Nephron progenitor cell (in vitro differentiated cells): ENCODE results near the gene HPGD.

Experiments
- DNase-seq: peaks from one replicate; pipeline ENCODE4 v3.0.0; 2021
- H3K27ac Mint-ChIP-seq: 2 replicates; pipeline ENCODE4 v1.8.0; 2021; ENCODE audit warnings: mild to moderate bottlenecking, moderate library complexity, mixed read lengths
- H3K27me3 Mint-ChIP-seq: 2 replicates; pipeline ENCODE4 v1.8.0; 2021; ENCODE audit warnings: mild to moderate bottlenecking, low read depth, mixed read lengths; ENCODE audit not compliant: poor library complexity
- H3K36me3 Mint-ChIP-seq: 2 replicates; pipeline ENCODE4 v1.8.0; 2021; ENCODE audit warnings: low read depth, mixed read lengths
- H3K4me1 Mint-ChIP-seq: 2 replicates; pipeline ENCODE4 v1.8.0; 2021; ENCODE audit warnings: mixed read lengths
- H3K4me3 Mint-ChIP-seq: 2 replicates; pipeline ENCODE4 v1.8.0; 2021; ENCODE audit warnings: mild to moderate bottlenecking, moderate library complexity, mixed read lengths
- H3K9me3 Mint-ChIP-seq: 2 replicates; pipeline ENCODE4 v1.8.0; 2021; ENCODE audit warnings: mild to moderate bottlenecking, moderate library complexity, mixed read lengths
- TF ChIP-seq, protein P1 (sequence below): fragments of 200-600 bp; sonication (generic); IDR thresholded peaks from 2 replicates; pipeline ENCODE4 v1.5.0; 2021; ENCODE audit warnings: antibody characterized with exemption

The HPGD gene

GRCh38 chr4:174555789-174556630 is 33.7 kb upstream of the HPGD start:
- no peaks in the 10 kb centered on the region for H3K27me3 Mint-ChIP-seq
- H3K4me1 Mint-ChIP-seq: no peaks in the 10 kb centered on the region

DNA sequence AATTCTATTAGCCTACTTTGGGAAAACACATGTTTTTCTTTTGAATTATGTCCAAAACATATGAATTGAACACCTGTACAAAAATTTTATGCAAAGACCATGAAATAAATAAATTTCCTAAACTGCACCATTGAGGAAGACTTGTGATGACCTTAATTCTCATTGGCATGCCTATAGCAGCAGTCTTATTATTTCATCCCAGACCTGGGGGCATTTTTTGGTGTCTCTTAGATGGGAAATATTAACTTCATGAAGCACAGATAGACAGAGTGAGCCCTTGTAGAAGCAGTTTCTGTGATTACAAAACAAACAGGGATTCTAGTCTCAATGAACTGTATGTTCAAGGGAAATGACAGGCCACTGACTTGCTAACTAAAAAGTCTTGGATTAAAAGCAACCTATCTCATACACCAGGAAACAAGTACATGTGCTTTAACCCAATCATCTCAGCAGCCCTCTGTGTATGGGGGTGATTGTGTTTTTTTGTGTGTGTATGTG is 32.0 kb upstream of the HPGD start:
- Mint-ChIP-seq H3K27ac (no peak overlapping the region), H3K27me3 (no peaks in the 10 kb centered on the region), H3K36me3 (no peaks in the 10 kb centered on the region), H3K9me3 (peaks cover 10% of the 10 kb centered on the region), H3K4me1 (no peaks in the 10 kb centered on the region), H3K4me3 (no peak overlapping the region)
- no peak for DNase-seq
- TF ChIP-seq, protein P1, sequence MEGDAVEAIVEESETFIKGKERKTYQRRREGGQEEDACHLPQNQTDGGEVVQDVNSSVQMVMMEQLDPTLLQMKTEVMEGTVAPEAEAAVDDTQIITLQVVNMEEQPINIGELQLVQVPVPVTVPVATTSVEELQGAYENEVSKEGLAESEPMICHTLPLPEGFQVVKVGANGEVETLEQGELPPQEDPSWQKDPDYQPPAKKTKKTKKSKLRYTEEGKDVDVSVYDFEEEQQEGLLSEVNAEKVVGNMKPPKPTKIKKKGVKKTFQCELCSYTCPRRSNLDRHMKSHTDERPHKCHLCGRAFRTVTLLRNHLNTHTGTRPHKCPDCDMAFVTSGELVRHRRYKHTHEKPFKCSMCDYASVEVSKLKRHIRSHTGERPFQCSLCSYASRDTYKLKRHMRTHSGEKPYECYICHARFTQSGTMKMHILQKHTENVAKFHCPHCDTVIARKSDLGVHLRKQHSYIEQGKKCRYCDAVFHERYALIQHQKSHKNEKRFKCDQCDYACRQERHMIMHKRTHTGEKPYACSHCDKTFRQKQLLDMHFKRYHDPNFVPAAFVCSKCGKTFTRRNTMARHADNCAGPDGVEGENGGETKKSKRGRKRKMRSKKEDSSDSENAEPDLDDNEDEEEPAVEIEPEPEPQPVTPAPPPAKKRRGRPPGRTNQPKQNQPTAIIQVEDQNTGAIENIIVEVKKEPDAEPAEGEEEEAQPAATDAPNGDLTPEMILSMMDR: no peak

More at GRCh38 chr4:174555789-174556630, 33.7 kb upstream of the HPGD start:
- Mint-ChIP-seq H3K36me3 (no peaks in the 10 kb centered on the region), H3K9me3 (peaks cover 9% of the 10 kb centered on the region), H3K4me3 (no peak overlapping the region), H3K27ac (no peak overlapping the region)
- TF ChIP-seq, protein P1: no peak
- no peak for DNase-seq

DNA sequence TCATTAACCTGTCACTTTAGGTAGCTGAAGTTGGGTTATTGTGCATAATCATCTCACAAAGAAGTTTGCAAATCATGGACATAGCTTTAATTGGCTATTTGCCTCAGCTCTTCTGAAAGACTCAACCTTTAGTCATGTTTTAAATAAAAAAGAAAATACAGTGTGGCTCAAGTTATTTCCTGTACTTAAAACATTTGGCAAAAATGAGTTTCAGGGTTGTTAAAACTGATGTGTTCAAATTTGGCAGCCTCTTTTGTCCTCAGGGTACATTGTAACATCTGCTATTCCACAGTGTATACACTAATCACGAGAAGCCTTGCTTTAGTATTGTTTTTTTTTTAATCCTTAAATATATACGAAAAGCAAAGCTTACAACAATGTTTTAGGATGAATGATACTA is 31.5 kb upstream of the HPGD start:
- Mint-ChIP-seq H3K4me1 (no peaks in the 10 kb centered on the region), H3K36me3 (no peaks in the 10 kb centered on the region), H3K9me3 (peaks cover 12% of the 10 kb centered on the region), H3K27me3 (no peaks in the 10 kb centered on the region), H3K4me3 (no peak overlapping the region), H3K27ac (no peak overlapping the region)
- TF ChIP-seq, protein P1: no peak
- no peak for DNase-seq

GRCh38 chr4:174553031-174553430 is 30.7 kb upstream of the HPGD start:
- TF ChIP-seq, protein P1: no peak
- Mint-ChIP-seq H3K9me3 (peaks cover 20% of the 10 kb centered on the region), H3K4me3 (no peak overlapping the region), H3K36me3 (no peaks in the 10 kb centered on the region), H3K27ac (no peak overlapping the region), H3K27me3 (no peaks in the 10 kb centered on the region), H3K4me1 (no peaks in the 10 kb centered on the region)
- DNase-seq: no peak

DNA sequence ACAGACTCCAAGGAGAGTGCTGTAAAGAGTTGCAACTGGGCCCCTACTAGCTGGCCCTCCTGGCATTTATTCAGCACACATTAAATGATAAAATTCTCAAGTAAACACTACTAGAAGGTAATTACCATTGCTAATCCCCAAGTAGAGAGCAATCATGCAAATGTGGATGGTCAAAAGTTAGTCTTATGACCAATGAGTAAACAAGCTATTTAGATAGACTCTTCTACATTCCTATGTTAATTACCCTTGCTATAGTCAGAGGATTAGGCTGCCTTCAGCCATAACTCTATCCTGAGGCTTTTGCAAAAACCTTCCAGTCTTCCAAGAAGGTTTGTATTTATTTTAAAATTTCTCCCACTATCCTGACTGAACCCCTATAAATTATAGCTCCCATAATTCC is 28.3 kb upstream of the HPGD start:
- H3K27ac Mint-ChIP-seq: no peak overlapping the region
- peaks cover 32% of the 10 kb centered on the region for H3K9me3 Mint-ChIP-seq
- no peaks in the 10 kb centered on the region for H3K27me3 Mint-ChIP-seq
- TF ChIP-seq, protein P1: no peak
- no peak overlapping the region for H3K4me3 Mint-ChIP-seq
- no peaks in the 10 kb centered on the region for H3K4me1 Mint-ChIP-seq
- H3K36me3 Mint-ChIP-seq: no peaks in the 10 kb centered on the region
- DNase-seq: no peak

DNA sequence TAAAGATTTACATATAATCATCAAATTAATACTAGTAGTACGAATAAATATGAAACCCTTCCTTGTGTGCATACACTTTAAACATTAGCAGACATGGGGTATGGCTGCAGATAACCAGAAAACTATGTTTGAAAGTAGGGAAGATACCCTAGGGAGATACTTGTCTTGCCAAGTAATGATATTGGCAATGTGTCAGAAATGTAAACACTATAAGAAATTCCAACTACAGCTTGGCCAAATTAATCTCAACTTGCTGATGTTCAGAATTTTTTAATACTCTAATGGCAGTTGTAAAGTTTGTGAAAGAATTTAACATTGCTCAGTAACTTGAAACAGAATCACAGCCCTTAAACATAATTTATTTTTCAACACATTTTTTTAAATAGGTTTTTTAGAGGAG is 27.4 kb upstream of the HPGD start:
- Mint-ChIP-seq H3K27ac (no peak overlapping the region), H3K4me1 (no peaks in the 10 kb centered on the region), H3K27me3 (peaks cover 3% of the 10 kb centered on the region), H3K36me3 (no peaks in the 10 kb centered on the region), H3K4me3 (no peak overlapping the region), H3K9me3 (peaks cover 32% of the 10 kb centered on the region)
- no peak for DNase-seq
- TF ChIP-seq, protein P1: no peak
